Right atrium auricular region (tissue), 2 donors: ENCODE measurements around the gene VAMP8. TPM values are rescaled to one million over a fixed set of nuclear protein-coding genes. Genes with fewer than 3 reads are reported as not detected.
"Not testable (repeated sequence)": the region's sequence is repeated elsewhere in the genome, so short reads cannot be mapped to it uniquely, and the experiment has no call there.

Experiments
- DNase-seq: peaks from one replicate; pipeline ENCODE4 v3.0.0-alpha.2; 2019; ENCODE audit warnings: low spot score
- H3K27ac ChIP-seq, 2 donors: fragments of 200-600 bp; sonication (generic); 1 replicate in 1 of 2; 2 replicates in 1 of 2; pipeline ENCODE4 v1.5.1; 2016 to 2019
- H3K27me3 ChIP-seq, 2 donors: fragments of 200-600 bp; sonication (generic); one replicate each; pipeline versions ENCODE4 v1.5.1 to v1.6.0; 2017 to 2019
- H3K36me3 ChIP-seq: fragments of 200-600 bp; sonication (generic); one replicate; pipeline ENCODE4 v1.5.1; 2016
- H3K4me1 ChIP-seq, 2 donors: fragments of 200-600 bp; sonication (generic); one replicate each; pipeline versions ENCODE4 v1.5.1 to v1.6.0; 2017 to 2019
- H3K4me3 ChIP-seq, 2 donors: fragments of 200-600 bp; sonication (generic); 1 replicate in 1 of 2; 2 replicates in 1 of 2; pipeline ENCODE4 v1.5.1; 2017 to 2019; ENCODE audit warnings: mild to moderate bottlenecking in 1 of 2, moderate library complexity in 1 of 2
- H3K9me3 ChIP-seq, 2 donors: fragments of 200-600 bp; sonication (generic); one replicate each; pipeline ENCODE4 v1.5.1; 2019
- total RNA-seq, 2 donors: library from RNA; depleted of rRNA; stranded (reverse); fragments of >200 nt; gene quantifications; one replicate each; pipeline ENCODE4 v1.1.0, GENCODE V29; 2016
- TF ChIP-seq, protein P1 (sequence below), 2 donors: fragments of 200-600 bp; sonication (generic); IDR thresholded peaks; one replicate each; pipeline ENCODE4 v1.5.1; 2019; ENCODE audit warnings: antibody characterized with exemption in 2 of 2

The VAMP8 gene
- total RNA-seq, 2 donors from 2014 or later = 11.9 to 26.1 TPM

DNA sequence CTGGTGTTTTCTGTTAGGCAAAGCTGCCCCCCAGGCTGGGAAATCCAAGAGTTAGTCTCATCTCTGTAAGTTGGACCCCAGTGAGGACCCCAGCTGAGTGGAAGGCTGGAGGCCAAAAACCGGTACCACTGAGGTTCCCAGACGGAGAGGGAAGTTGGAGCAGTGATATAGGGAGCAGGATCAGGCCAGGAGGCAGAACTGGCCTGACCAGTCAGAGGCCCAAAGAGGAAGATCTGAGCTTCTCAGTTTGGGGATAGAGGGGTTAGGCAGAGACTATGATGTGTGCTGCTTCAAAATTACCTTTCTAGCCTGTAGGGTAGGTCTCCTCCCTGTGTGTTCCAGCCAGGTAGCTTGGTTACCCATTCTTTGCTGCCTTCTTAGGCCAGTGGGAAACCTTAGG, 13.6 kb downstream of the VAMP8 start:
- Histone ChIP-seq H3K4me1 (peaks cover 4 to 78% of the 10 kb centered on the region in 2 donors), H3K27ac (peak overlapping the region; percentile 66 to 79), H3K36me3 (no peaks in the 10 kb centered on the region), H3K4me3 (no peak overlapping the region), H3K9me3 (no peaks in the 10 kb centered on the region), H3K27me3 (no peaks in the 10 kb centered on the region)
- TF ChIP-seq, protein P1, sequence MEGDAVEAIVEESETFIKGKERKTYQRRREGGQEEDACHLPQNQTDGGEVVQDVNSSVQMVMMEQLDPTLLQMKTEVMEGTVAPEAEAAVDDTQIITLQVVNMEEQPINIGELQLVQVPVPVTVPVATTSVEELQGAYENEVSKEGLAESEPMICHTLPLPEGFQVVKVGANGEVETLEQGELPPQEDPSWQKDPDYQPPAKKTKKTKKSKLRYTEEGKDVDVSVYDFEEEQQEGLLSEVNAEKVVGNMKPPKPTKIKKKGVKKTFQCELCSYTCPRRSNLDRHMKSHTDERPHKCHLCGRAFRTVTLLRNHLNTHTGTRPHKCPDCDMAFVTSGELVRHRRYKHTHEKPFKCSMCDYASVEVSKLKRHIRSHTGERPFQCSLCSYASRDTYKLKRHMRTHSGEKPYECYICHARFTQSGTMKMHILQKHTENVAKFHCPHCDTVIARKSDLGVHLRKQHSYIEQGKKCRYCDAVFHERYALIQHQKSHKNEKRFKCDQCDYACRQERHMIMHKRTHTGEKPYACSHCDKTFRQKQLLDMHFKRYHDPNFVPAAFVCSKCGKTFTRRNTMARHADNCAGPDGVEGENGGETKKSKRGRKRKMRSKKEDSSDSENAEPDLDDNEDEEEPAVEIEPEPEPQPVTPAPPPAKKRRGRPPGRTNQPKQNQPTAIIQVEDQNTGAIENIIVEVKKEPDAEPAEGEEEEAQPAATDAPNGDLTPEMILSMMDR (IDR thresholded peaks at IDR 0.05) = no peak
- DNase-seq = no peak

- TF ChIP-seq, protein P1 (IDR thresholded peaks at IDR 0.05) = no peak
- H3K27ac ChIP-seq = peak overlapping the region; percentile 66 to 79
- peaks cover 4 to 78% of the 10 kb centered on the region in 2 donors for H3K4me1 ChIP-seq
- H3K27me3 ChIP-seq = no peaks in the 10 kb centered on the region
- no peaks in the 10 kb centered on the region for H3K9me3 ChIP-seq
- no peak for DNase-seq
- no peaks in the 10 kb centered on the region for H3K36me3 ChIP-seq
- no peak overlapping the region for H3K4me3 ChIP-seq
Observed at GRCh38 chr2:85591563-85591962, 14.2 kb downstream of the VAMP8 start.

DNA sequence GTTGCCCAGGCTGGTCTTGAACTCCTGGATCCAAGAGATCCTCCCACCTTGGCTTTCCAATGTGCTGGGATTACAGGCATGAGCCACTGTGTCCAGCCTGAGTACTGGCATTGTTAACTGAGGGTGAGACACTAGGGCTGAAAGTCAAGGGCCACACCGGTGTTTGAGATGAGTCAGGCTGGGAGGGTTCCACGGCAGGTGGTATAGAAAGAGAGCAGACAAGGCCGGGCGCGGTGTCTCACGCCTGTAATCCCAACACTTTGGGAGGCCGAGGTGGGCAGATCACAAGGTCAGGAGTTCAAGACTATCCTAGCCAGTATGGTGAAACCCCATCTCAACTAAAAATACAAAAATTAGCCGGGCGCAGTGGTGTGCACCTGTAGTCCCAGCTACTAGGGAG, 14.9 kb downstream of the VAMP8 start:
- H3K36me3 ChIP-seq, H3K4me3 ChIP-seq, DNase-seq, H3K9me3 ChIP-seq, H3K27me3 ChIP-seq: not testable (repeated sequence)
- H3K4me1 ChIP-seq = peaks cover 4 to 79% of the 10 kb centered on the region in 2 donors
- H3K27ac ChIP-seq = peak overlapping the region in 1 of 2 donors; percentile 66

DNA sequence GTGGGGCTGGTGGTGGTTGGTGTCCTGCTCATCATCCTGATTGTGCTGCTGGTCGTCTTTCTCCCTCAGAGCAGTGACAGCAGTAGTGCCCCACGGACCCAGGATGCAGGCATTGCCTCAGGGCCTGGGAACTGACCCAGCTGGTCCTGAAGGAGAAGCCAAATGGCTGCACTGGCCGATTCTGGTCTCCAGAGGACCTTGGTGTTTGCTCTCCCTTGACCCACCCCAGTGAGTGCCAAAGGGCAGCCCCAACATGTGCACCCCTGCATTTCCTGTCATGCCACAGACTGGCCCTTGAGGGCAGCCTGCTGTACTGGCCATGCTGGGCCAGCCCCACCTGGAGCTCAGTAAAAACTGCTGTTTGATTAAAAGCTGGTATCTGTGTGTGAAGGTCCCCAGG, 15.6 kb downstream of the VAMP8 start:
- Histone ChIP-seq H3K27me3 (no peaks in the 10 kb centered on the region), H3K4me3 (no peak overlapping the region), H3K4me1 (peaks cover 4 to 76% of the 10 kb centered on the region in 2 donors), H3K9me3 (no peaks in the 10 kb centered on the region), H3K27ac (no peak overlapping the region), H3K36me3 (peaks cover 8% of the 10 kb centered on the region)
- TF ChIP-seq, protein P1 (IDR thresholded peaks at IDR 0.05) = no peak
- DNase-seq = no peak

- Histone ChIP-seq H3K4me1 (peaks cover 0 to 58% of the 10 kb centered on the region in 2 donors), H3K9me3 (no peaks in the 10 kb centered on the region), H3K27me3 (no peaks in the 10 kb centered on the region), H3K36me3 (peaks cover 24% of the 10 kb centered on the region), H3K4me3 (peak overlapping the region; percentile 61 to 81), H3K27ac (peak overlapping the region; percentile 88 to 94)
- no peak for DNase-seq
- TF ChIP-seq, protein P1 (IDR thresholded peaks at IDR 0.05) = no peak
Observed at GRCh38 chr2:85594715-85595300, 17.4 kb downstream of the VAMP8 start.

DNA sequence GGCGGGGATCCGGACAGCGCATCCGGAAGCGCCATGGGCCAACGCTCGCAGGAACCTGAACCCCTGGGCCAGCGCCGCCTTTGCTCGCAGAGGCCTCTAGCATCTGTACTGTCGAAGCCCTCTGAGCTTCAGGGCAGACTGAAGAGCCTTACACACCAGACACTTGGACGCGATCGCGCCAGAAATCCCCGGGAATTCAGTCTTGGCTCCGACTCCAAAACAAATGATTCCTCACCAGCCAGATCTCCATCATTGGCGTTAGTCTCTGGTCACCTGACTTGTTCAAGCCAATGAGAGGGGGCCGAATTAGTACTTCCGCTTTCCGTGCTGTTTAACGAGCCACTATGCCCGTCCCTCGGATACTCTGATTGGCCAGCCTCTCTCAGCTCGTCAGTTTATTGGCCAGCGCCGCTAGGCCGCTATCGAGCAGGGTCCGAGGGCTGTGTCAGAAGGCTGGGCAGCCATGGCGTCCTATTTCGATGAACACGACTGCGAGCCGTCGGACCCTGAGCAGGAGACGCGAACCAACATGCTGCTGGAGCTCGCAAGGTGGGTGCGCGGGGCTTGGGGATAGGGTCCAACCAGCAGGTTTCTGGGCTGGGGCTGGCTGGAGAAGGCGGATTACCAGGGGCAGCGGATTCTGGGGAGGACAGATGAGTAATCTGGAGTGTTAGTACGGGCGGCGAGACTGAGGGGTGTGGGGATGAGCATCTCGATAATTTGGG, 18.1 kb downstream of the VAMP8 start, which contains the start of gene RNF181:
RNF181 (plus strand) TSS at position 445 of the 725 bp plus-strand sequence; CDS start at position 464, 19 bp downstream.
- peaks cover 0 to 52% of the 10 kb centered on the region in 2 donors for H3K4me1 ChIP-seq
- peak within 1 kb of the TSS; percentile 88 to 94 for H3K27ac ChIP-seq
- H3K36me3 ChIP-seq = peaks cover 24% of the 10 kb centered on the region
- no peaks in the 10 kb centered on the region for H3K9me3 ChIP-seq
- no peaks in the 10 kb centered on the region for H3K27me3 ChIP-seq
- H3K4me3 ChIP-seq = peak within 1 kb of the TSS; percentile 61 to 81
- DNase-seq = peak; percentile 99
- TF ChIP-seq, protein P1 (IDR thresholded peaks at IDR 0.05) = no peak
